GM12874 (cell line): ENCODE measurements around the gene ZNF891.

Experiments
- TF ChIP-seq, protein P1 (sequence below): IDR thresholded peaks from 2 replicates; pipeline ENCODE4 v1.5.1; 2011; ENCODE audit warnings: low read depth, mild to moderate bottlenecking, control low read depth, low read length, moderate library complexity; ENCODE audit not compliant: insufficient read depth

Gene ZNF891

DNA sequence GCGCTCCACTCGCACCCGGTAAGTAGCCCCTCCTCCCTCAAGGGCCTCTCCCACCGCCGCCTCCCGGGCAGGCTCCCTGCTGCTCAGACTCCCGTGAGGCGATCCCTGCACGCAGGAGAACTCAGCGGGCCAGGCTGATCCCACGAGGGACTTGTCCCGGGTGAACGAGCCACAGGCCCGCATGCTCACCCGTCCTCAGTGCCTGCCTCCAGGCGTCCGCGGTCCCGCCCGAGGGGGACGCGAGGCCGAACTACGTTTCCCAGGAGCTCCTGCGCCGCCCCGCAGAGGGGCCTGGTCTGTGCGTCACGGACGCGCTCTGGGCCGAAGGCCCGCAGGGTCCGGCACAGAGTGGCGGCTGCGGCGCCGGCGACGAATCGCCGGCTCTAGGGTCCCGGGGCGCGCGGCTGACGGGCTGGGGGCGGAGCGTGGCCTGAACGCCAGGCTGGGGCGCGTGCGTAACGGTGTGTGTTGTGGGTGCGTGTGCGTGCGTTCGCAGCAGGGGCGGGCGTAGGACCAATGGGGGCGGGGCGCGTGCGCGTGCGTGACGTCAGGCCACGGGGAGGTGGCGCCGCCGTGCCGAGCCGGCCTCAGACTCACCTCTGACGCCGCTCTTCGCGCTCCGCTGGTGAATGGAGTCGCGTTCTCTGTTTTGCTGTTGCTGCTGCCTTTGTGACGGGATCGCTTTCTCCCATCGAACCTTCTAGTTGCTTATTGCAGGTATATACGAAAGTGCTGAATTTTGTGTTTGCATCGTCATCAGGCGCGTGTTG is at the start of gene ZNF891, which contains the start of gene ZNF10:
Gene ZNF891 (minus strand): TSS at position 237 of the 770 bp plus-strand sequence. CDS start 8,356 bp downstream, outside the sequence.
Gene ZNF10 (plus strand): TSS at position 590 of the 770 bp plus-strand sequence. CDS start 13,866 bp downstream, outside the sequence.
- TF ChIP-seq, protein P1, sequence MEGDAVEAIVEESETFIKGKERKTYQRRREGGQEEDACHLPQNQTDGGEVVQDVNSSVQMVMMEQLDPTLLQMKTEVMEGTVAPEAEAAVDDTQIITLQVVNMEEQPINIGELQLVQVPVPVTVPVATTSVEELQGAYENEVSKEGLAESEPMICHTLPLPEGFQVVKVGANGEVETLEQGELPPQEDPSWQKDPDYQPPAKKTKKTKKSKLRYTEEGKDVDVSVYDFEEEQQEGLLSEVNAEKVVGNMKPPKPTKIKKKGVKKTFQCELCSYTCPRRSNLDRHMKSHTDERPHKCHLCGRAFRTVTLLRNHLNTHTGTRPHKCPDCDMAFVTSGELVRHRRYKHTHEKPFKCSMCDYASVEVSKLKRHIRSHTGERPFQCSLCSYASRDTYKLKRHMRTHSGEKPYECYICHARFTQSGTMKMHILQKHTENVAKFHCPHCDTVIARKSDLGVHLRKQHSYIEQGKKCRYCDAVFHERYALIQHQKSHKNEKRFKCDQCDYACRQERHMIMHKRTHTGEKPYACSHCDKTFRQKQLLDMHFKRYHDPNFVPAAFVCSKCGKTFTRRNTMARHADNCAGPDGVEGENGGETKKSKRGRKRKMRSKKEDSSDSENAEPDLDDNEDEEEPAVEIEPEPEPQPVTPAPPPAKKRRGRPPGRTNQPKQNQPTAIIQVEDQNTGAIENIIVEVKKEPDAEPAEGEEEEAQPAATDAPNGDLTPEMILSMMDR, result no peak

GRCh38 chr12:133174901-133175300 is 44.8 kb upstream of the ZNF891 start:
- TF ChIP-seq, protein P1, result no peak

- TF ChIP-seq, protein P1, result no peak
These were observed 42.4 kb upstream of the ZNF891 start for GRCh38 chr12:133172491-133172890.

GRCh38 chr12:133165776-133166175 is 35.7 kb upstream of the ZNF891 start:
- TF ChIP-seq, protein P1, result no peak

- TF ChIP-seq, protein P1, result no peak
These were observed 26.1 kb upstream of the ZNF891 start for GRCh38 chr12:133156125-133156690.

DNA sequence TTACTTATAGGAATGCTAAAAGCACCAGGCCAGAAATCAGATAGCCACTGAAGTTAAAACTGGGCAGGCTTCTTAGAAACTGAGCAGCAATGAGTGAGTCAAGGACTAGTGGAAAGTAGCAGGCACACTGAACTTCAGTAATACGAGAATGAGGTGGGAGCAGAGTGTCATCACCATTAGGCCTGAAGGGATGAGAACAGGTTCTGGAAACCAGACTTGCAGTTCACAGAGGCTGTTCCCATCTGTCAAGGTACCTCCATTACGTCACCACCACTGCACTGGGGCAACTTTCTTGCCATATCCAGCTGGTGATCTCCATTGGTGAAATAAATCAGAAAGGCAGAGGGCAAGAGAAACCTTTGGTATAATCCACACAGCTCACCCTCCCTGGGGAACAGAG is 15.9 kb upstream of the ZNF891 start:
- TF ChIP-seq, protein P1, result no peak

- TF ChIP-seq, protein P1, result no peak
These were observed 5.7 kb upstream of the ZNF891 start for GRCh38 chr12:133135747-133136146.
